K562 (cell line): ENCODE results near the gene POU2F3. TPM values are rescaled to one million over a fixed set of nuclear protein-coding genes. Genes with fewer than 3 reads are reported as not detected.

Experiments used
- ATAC-seq: fragments of 200-7000 bp; cut with Tn5 transposase; 3 replicates; pipeline ENCODE4 v1.9.1; 2020; ENCODE audit warnings: moderate library complexity
- BruUV-seq: library from RNA; stranded (reverse); fragments of 400-500 nt; replicated peaks from 2 replicates; lab custom pipeline; 2021; lab: Mats Ljungman, UMichigan
- CTCF ChIA-PET: fragments of 300-600 bp; formaldehyde crosslinking; extraction: SDS; loops from one replicate; lab custom pipeline; 2021; ENCODE audit warnings: low intra/inter-chr PET ratio; lab: Yijun Ruan, JAX
- POLR2A ChIA-PET: fragments of 300-600, 350-650 bp; sonication (Branson Sonifier 250); formaldehyde crosslinking; extraction: SDS; loops from one replicate; lab custom pipeline; 2021; ENCODE audit warnings: antibody characterized with exemption, inconsistent platforms; lab: Yijun Ruan, JAX
- DNase-seq, 4 experiments: peaks; one replicate each; pipeline versions ENCODE4 v3.0.0 to v3.0.0-alpha.2; 2011 to 2018; ENCODE audit warnings: low spot score in 3 of 4, mixed read lengths in 3 of 4; ENCODE audit errors: extremely low read depth in 1 of 4
- FAIRE-seq: peaks from 2 replicates; lab custom pipeline; 2011; peaks lifted over from hg19 to GRCh38; lab: Jason Lieb, UNC
- H2AFZ ChIP-seq: 2 replicates; pipeline ENCODE4 v1.6.0; 2011; ENCODE audit warnings: low read depth, low read length, control low read depth, inconsistent platforms
- H3K27ac ChIP-seq: fragments of 200-600 bp; 3 replicates; pipeline ENCODE4 v1.8.0; 2011; ENCODE audit warnings: low read depth, mild to moderate bottlenecking, control low read depth, inconsistent platforms, low read length, moderate library complexity, mixed read lengths; ENCODE audit errors: extremely low read depth
- H3K27me3 ChIP-seq, 2 experiments: fragments of 300-600 bp in 1 of 2; 2 replicates in 1 of 2; 3 replicates in 1 of 2; pipeline versions ENCODE4 v1.6.0 to v1.8.0; 2011; ENCODE audit warnings: inconsistent platforms in 2 of 2, low read length in 2 of 2, mild to moderate bottlenecking in 1 of 2, mixed read lengths in 1 of 2, moderate library complexity in 1 of 2; ENCODE audit not compliant: control insufficient read depth in 2 of 2, insufficient read depth in 2 of 2
- H3K36me3 ChIP-seq: fragments of 300-600 bp; 3 replicates; pipeline ENCODE4 v1.8.0; 2011; ENCODE audit warnings: mild to moderate bottlenecking, low read length, inconsistent platforms; ENCODE audit not compliant: control insufficient read depth, insufficient read depth
- H3K4me1 ChIP-seq, 2 experiments: fragments of 200-600 bp in 1 of 2; replicated peaks in 1 of 2; 2 replicates in 1 of 2; 3 replicates in 1 of 2; pipeline versions ENCODE4 v1.5.1 to v1.8.0; 2011; ENCODE audit warnings: inconsistent platforms in 2 of 2, low read length in 2 of 2, mild to moderate bottlenecking in 1 of 2, mixed read lengths in 1 of 2, moderate library complexity in 1 of 2; ENCODE audit not compliant: control insufficient read depth in 2 of 2, insufficient read depth in 2 of 2
- H3K4me2 ChIP-seq: 2 replicates; pipeline ENCODE4 v1.6.1; 2011; ENCODE audit warnings: low read length, control low read depth, inconsistent platforms, mixed read lengths; ENCODE audit not compliant: insufficient read depth
- H3K4me3 ChIP-seq: fragments of 200-600 bp; sonication (generic), shearing (Covaris generic); 2 replicates; pipeline ENCODE4 v1.5.1; 2016; ENCODE audit warnings: control low read depth, inconsistent platforms
- H3K79me2 ChIP-seq: fragments of 200-600 bp; 3 replicates; pipeline ENCODE4 v1.8.0; 2011; ENCODE audit warnings: low read length, inconsistent platforms; ENCODE audit not compliant: control insufficient read depth, insufficient read depth
- H3K9ac ChIP-seq, 2 experiments: 2 replicates each; pipeline versions ENCODE4 v1.6.0 to v1.6.1; 2011; ENCODE audit warnings: low read depth in 2 of 2, low read length in 2 of 2, control low read depth in 1 of 2, inconsistent platforms in 1 of 2, mild to moderate bottlenecking in 1 of 2, mixed read lengths in 1 of 2; ENCODE audit not compliant: insufficient read depth in 1 of 2
- H3K9me1 ChIP-seq: one replicate; pipeline ENCODE4 v1.6.0; 2011; ENCODE audit warnings: inconsistent platforms, mild to moderate bottlenecking, low read length, moderate library complexity; ENCODE audit not compliant: control insufficient read depth, insufficient read depth
- H3K9me3 ChIP-seq: replicated peaks from 2 replicates; pipeline ENCODE4 v1.5.1; 2011; ENCODE audit warnings: low read depth, low read length, inconsistent platforms; ENCODE audit not compliant: control insufficient read depth, insufficient read depth
- H4K20me1 ChIP-seq: replicated peaks from 2 replicates; pipeline ENCODE4 v1.6.1; 2011; ENCODE audit warnings: low read length, inconsistent platforms, mixed read lengths; ENCODE audit not compliant: control insufficient read depth, insufficient read depth
- E2F3 ChIP-seq: fragments of 250-450 bp; sonication (Bioruptor Pico); IDR thresholded peaks from 2 replicates; pipeline ENCODE4 v1.4.0; 2020; ENCODE audit warnings: mild to moderate bottlenecking
- GTF2E2 ChIP-seq: fragments of 200-800 bp; sonication (Bioruptor generic); IDR thresholded peaks from 2 replicates; pipeline ENCODE4 v1.6.1; 2016; ENCODE audit warnings: missing genetic modification characterization, missing compliant biosample characterization
- LCOR ChIP-seq: sonication (generic); formaldehyde crosslinking; IDR thresholded peaks from 2 replicates; pipeline ENCODE4 v1.8.0; 2022; ENCODE audit warnings: mild to moderate bottlenecking, missing genetic modification reagents
- MCM7 ChIP-seq, 2 experiments: fragments of 450-650 bp; IDR thresholded peaks; 2 replicates each; pipeline ENCODE4 v1.6.1; 2016 to 2018
- NCOA2 ChIP-seq, 2 experiments: fragments of 450-650 bp; IDR thresholded peaks; 2 replicates each; pipeline ENCODE4 v1.6.1; 2018; ENCODE audit warnings: mild to moderate bottlenecking in 2 of 2, moderate library complexity in 1 of 2; ENCODE audit not compliant: partially characterized antibody in 2 of 2
- POLR2AphosphoS5 ChIP-seq: IDR thresholded peaks from 2 replicates; pipeline ENCODE4 v1.6.1; 2011; ENCODE audit warnings: mild to moderate bottlenecking, low read depth, low read length, moderate library complexity; ENCODE audit not compliant: control insufficient read depth, insufficient read depth
- SMARCB1 ChIP-seq: IDR thresholded peaks from 2 replicates; pipeline ENCODE4 v1.6.1; 2011; ENCODE audit warnings: improper control_type of control experiment, low read depth; ENCODE audit not compliant: insufficient read length
- ZNF134 ChIP-seq: fragments of 250-450 bp; sonication (Bioruptor Pico); conservative IDR thresholded peaks from 2 replicates; pipeline ENCODE4 v1.4.0; 2020
- ZNF436 ChIP-seq: fragments of 250-450, 450-650 bp; sonication (Bioruptor Pico); formaldehyde crosslinking; IDR thresholded peaks from 2 replicates; pipeline ENCODE4 v1.7.0; 2020; ENCODE audit warnings: mild to moderate bottlenecking
- ZNF444 ChIP-seq: fragments of 250-450 bp; sonication (Bioruptor Pico); IDR thresholded peaks from 2 replicates; pipeline ENCODE4 v1.4.0; 2020; ENCODE audit warnings: mild to moderate bottlenecking, moderate library complexity
- ZNF699 ChIP-seq: fragments of 250-450 bp; sonication (Bioruptor Pico); IDR thresholded peaks from 2 replicates; pipeline ENCODE4 v1.8.0; 2021; ENCODE audit warnings: mild to moderate bottlenecking, moderate library complexity; ENCODE audit not compliant: insufficient replicate concordance
- ZSCAN32 ChIP-seq: fragments of 450-650 bp; formaldehyde crosslinking; IDR thresholded peaks from 2 replicates; pipeline ENCODE4 v1.4.0; 2020; ENCODE audit warnings: mild to moderate bottlenecking, moderate library complexity
- WGBS: fragments of 100-300 bp; shearing (Covaris generic); methylation state at CpG from one replicate; pipeline ENCODE4 v1.1.6; 2016; ENCODE audit warnings: low coverage, mixed read lengths; ENCODE audit not compliant: insufficient coverage; ENCODE audit errors: missing lambda C conversion rate; 5-methylcytosine and 5-hydroxymethylcytosine counted together
- in situ Hi-C: fragments of 300-500 bp; cut with MboI; formaldehyde crosslinking; loops from 4 replicates; pipeline ENCODE4 v1.15.0; 2018; ENCODE audit warnings: inconsistent platforms, mixed read lengths
- intact Hi-C: fragments of 100-400 bp; cut with micrococcal nuclease; formaldehyde crosslinking; loops from 2 replicates; pipeline ENCODE4 v1.14.2; 2022
- polyA plus RNA-seq, 8 experiments: library from polyadenylated mRNA; depleted of rRNA in 4 of 8; stranded (reverse) in 5 of 8; unstranded in 3 of 8; fragments of >200 nt; fragmentation: Nextera tagmentation in 2 of 8; fragmentation: Illumina TruSeq in 1 of 8; extraction: Ambion mirVana in 2 of 8; extraction: Trizol in 1 of 8; gene quantifications; 2 replicates each; pipeline versions ENCODE4 v1.2.1 to v1.2.3, GENCODE V29; 2011 to 2014; ENCODE audit warnings: inconsistent platforms in 1 of 8, missing spikeins in 1 of 8
- total RNA-seq, 7 experiments: library from RNA; depleted of rRNA in 6 of 7; stranded (reverse); fragments of >200 nt in 6 of 7; fragmentation: Illumina TruSeq in 2 of 7; extraction: Trizol in 2 of 7; gene quantifications; 2 replicates each; pipeline versions ENCODE4 v1.2.1 to v1.2.3, GENCODE V29; 2011 to 2021; ENCODE audit warnings: low replicate concordance in 1 of 7
- TF ChIP-seq, protein P1 (sequence below): sonication (generic); IDR thresholded peaks from 2 replicates; pipeline ENCODE4 v1.6.1; 2016
- TF ChIP-seq, protein P2 (sequence below): sonication (generic); formaldehyde crosslinking; IDR thresholded peaks from 2 replicates; pipeline ENCODE4 v1.5.0; 2020; ENCODE audit warnings: missing genetic modification reagents
- TF ChIP-seq, protein P3 (sequence below): sonication (generic); formaldehyde crosslinking; IDR thresholded peaks from 2 replicates; pipeline ENCODE4 v1.8.1; 2023; ENCODE audit warnings: missing genetic modification reagents, mild to moderate bottlenecking, borderline replicate concordance
- TF ChIP-seq, protein P4 (sequence below): fragments of 250-450 bp; sonication (Bioruptor Pico); IDR thresholded peaks from 2 replicates; pipeline ENCODE4 v1.8.0; 2021; ENCODE audit warnings: moderate library complexity, mild to moderate bottlenecking, inconsistent platforms

Gene POU2F3
- total and polyA plus RNA-seq, 9 of the 15 experiments (the other 6 are each of a cell fraction or from before 2014, with no cell fraction given), result not detected

DNA sequence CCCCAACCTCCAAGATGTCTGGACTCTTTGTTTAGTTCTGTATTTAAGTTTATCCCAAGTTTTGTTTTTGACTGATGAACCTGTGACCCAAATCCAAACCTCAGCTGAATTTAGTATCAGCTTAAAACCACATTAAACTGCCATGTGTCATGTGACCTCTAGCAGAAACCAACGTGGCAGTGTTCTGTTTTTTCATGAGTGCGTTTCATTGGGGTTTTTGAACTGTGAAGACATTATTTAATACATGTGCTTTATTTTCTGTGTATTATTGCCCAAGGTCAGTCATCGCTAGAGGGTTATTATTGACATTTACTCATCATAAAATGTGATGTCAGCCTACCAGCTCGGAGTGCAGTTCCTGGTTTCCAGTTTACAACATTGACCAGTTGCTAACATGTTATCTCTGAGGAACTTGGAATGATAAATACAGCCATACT is 86.9 kb downstream of the POU2F3 start (continued):
- TF ChIP-seq, protein P1, sequence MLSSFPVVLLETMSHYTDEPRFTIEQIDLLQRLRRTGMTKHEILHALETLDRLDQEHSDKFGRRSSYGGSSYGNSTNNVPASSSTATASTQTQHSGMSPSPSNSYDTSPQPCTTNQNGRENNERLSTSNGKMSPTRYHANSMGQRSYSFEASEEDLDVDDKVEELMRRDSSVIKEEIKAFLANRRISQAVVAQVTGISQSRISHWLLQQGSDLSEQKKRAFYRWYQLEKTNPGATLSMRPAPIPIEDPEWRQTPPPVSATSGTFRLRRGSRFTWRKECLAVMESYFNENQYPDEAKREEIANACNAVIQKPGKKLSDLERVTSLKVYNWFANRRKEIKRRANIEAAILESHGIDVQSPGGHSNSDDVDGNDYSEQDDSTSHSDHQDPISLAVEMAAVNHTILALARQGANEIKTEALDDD, result peak; percentile 33; the same call in 1 of the 2 replicates
- 0 out of 2 replicates have a peak, but pooled peaks have one; percentile 32 for TF ChIP-seq LCOR
- TF ChIP-seq NCOA2 (IDR thresholded peaks at IDR 0.05; ENCODE audit: partially characterized antibody in 2 of 2), result no peak
- TF ChIP-seq, protein P2, sequence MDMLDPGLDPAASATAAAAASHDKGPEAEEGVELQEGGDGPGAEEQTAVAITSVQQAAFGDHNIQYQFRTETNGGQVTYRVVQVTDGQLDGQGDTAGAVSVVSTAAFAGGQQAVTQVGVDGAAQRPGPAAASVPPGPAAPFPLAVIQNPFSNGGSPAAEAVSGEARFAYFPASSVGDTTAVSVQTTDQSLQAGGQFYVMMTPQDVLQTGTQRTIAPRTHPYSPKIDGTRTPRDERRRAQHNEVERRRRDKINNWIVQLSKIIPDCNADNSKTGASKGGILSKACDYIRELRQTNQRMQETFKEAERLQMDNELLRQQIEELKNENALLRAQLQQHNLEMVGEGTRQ, result peak; percentile 49

- POLR2A ChIA-PET, result interaction anchor here (2.0 kb wide), 1 partner anchor 10 kb away, joined by 5 read pairs; no protein-coding TSS in a partner anchor
- intact Hi-C loops (no loop called here), in situ Hi-C loops (no loop called here)
- Histone ChIP-seq H3K9me3 (no peaks in the 10 kb centered on the region), H3K9me1 (no peaks in the 10 kb centered on the region), H4K20me1 (no peaks in the 10 kb centered on the region), H3K27me3 (peaks cover 16 to 20% of the 10 kb centered on the region in 2 experiments; a peak in 4 of 5 replicates), H3K79me2 (no peaks in the 10 kb centered on the region), H3K36me3 (no peaks in the 10 kb centered on the region), H3K27ac (no peak overlapping the region), H2AFZ (no peak overlapping the region), H3K9ac (no peak overlapping the region), H3K4me2 (no peak overlapping the region), H3K4me3 (no peak overlapping the region), H3K4me1 (peaks cover 9 to 19% of the 10 kb centered on the region in 2 experiments; a peak in 4 of 5 replicates)
- DNase-seq (no peak), FAIRE-seq (no peak), ATAC-seq (no peak)
- CTCF ChIA-PET, result no interaction called here
- BruUV-seq, result no TSS peak
- WGBS, result 70% methylated on average over 4 of the region's 4 CpGs
- TF ChIP-seq ZNF444 (CRISPR knock-in tag), result no peak
- TF ChIP-seq ZNF699, result no peak
- no peak for TF ChIP-seq E2F3 (CRISPR knock-in tag)
- TF ChIP-seq ZNF134 (CRISPR knock-in tag), result no peak
- TF ChIP-seq SMARCB1, result no peak
- no peak for TF ChIP-seq ZNF436 (CRISPR knock-in tag)
- TF ChIP-seq, protein P3, sequence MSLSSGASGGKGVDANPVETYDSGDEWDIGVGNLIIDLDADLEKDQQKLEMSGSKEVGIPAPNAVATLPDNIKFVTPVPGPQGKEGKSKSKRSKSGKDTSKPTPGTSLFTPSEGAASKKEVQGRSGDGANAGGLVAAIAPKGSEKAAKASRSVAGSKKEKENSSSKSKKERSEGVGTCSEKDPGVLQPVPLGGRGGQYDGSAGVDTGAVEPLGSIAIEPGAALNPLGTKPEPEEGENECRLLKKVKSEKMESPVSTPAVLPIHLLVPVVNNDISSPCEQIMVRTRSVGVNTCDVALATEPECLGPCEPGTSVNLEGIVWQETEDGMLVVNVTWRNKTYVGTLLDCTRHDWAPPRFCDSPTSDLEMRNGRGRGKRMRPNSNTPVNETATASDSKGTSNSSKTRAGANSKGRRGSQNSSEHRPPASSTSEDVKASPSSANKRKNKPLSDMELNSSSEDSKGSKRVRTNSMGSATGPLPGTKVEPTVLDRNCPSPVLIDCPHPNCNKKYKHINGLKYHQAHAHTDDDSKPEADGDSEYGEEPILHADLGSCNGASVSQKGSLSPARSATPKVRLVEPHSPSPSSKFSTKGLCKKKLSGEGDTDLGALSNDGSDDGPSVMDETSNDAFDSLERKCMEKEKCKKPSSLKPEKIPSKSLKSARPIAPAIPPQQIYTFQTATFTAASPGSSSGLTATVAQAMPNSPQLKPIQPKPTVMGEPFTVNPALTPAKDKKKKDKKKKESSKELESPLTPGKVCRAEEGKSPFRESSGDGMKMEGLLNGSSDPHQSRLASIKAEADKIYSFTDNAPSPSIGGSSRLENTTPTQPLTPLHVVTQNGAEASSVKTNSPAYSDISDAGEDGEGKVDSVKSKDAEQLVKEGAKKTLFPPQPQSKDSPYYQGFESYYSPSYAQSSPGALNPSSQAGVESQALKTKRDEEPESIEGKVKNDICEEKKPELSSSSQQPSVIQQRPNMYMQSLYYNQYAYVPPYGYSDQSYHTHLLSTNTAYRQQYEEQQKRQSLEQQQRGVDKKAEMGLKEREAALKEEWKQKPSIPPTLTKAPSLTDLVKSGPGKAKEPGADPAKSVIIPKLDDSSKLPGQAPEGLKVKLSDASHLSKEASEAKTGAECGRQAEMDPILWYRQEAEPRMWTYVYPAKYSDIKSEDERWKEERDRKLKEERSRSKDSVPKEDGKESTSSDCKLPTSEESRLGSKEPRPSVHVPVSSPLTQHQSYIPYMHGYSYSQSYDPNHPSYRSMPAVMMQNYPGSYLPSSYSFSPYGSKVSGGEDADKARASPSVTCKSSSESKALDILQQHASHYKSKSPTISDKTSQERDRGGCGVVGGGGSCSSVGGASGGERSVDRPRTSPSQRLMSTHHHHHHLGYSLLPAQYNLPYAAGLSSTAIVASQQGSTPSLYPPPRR (CRISPR knock-in tag), result no peak
- no peak for TF ChIP-seq GTF2E2
- TF ChIP-seq, protein P4, sequence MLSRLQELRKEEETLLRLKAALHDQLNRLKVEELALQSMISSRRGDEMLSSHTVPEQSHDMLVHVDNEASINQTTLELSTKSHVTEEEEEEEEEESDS (CRISPR knock-in tag), result no peak
- TF ChIP-seq POLR2AphosphoS5, result no peak
- no peak for TF ChIP-seq MCM7 (IDR thresholded peaks at IDR 0.05)
- TF ChIP-seq ZSCAN32 (CRISPR knock-in tag), result no peak
Observed at GRCh38 chr11:120327311-120327710, 87.4 kb downstream of the POU2F3 start.
